D721Med (cell line): ENCODE results near the gene SHC1.
A peak's percentile ranks its signal among the peaks of the same experiment; 100 is the strongest.

ENCODE experiments used
- DNase-seq: peaks from one replicate; pipeline ENCODE4 v3.0.0; 2011; ENCODE audit warnings: low spot score; ENCODE audit not compliant: insufficient read length
- FAIRE-seq: peaks from 2 replicates; lab custom pipeline; 2011; peaks lifted over from hg19 to GRCh38; lab: Jason Lieb, UNC
- TF ChIP-seq, protein P1 (sequence below): IDR thresholded peaks from 2 replicates; pipeline ENCODE4 v1.5.1; 2012; ENCODE audit warnings: mild to moderate bottlenecking, control low read depth; ENCODE audit not compliant: insufficient read depth; ENCODE audit errors: missing control alignments

The SHC1 gene

DNA sequence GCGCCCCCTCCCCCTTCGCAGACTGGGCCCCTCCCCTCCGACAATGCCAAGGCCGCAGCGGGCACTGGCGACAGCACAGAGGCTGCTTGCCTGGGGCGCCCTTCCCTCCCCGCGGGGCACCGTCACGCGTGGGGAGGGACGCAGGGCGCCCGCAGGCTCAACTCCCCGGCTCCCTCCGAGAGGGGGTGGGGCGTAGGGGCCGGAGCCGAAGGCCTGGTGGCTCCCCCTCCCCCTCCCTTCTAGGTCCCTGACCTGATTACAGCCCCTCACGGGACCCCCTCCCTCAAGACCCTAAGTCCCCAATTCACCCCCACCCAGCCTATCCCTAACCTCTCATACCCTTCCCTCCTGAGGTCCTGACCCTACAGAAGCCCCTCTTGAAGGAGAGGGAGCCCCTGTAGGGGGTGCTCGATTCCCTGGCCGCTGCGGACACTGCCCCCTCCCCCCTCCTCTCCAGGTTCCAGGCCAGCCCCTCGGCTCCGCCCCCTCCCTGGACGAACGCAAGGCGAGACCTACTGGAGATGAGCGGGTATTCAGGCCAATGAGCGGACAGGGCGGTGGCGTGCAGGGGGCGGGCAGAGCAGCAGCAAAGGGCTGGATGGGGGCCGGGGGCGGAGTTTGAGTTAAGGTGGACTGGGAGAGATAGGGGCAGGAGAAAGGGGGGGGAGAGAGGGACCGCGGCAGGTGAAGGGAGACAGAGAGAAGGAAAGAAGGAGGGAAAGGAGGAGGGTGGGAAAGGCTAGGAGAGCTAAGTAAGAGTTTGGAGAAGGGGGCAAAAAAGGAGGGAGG, 31.3 kb upstream of the SHC1 start:
- peak; percentile 96 for DNase-seq
- FAIRE-seq, result no peak
- TF ChIP-seq, protein P1, sequence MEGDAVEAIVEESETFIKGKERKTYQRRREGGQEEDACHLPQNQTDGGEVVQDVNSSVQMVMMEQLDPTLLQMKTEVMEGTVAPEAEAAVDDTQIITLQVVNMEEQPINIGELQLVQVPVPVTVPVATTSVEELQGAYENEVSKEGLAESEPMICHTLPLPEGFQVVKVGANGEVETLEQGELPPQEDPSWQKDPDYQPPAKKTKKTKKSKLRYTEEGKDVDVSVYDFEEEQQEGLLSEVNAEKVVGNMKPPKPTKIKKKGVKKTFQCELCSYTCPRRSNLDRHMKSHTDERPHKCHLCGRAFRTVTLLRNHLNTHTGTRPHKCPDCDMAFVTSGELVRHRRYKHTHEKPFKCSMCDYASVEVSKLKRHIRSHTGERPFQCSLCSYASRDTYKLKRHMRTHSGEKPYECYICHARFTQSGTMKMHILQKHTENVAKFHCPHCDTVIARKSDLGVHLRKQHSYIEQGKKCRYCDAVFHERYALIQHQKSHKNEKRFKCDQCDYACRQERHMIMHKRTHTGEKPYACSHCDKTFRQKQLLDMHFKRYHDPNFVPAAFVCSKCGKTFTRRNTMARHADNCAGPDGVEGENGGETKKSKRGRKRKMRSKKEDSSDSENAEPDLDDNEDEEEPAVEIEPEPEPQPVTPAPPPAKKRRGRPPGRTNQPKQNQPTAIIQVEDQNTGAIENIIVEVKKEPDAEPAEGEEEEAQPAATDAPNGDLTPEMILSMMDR, result peak; percentile 39

DNA sequence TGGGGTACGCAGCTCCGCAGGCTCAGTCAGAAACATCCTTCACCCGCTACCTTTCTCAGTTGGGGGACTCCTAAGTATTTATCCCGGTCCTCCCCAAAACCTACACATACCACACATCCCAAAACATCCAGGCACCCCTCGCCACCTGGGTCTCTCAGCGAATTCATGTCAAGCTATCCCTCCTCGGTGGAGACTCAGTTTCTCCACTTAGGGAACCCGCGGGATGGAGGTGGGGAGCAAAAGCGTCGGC, 30.8 kb upstream of the SHC1 start:
- DNase-seq (no peak), FAIRE-seq (no peak)
- TF ChIP-seq, protein P1, result no peak

DNA sequence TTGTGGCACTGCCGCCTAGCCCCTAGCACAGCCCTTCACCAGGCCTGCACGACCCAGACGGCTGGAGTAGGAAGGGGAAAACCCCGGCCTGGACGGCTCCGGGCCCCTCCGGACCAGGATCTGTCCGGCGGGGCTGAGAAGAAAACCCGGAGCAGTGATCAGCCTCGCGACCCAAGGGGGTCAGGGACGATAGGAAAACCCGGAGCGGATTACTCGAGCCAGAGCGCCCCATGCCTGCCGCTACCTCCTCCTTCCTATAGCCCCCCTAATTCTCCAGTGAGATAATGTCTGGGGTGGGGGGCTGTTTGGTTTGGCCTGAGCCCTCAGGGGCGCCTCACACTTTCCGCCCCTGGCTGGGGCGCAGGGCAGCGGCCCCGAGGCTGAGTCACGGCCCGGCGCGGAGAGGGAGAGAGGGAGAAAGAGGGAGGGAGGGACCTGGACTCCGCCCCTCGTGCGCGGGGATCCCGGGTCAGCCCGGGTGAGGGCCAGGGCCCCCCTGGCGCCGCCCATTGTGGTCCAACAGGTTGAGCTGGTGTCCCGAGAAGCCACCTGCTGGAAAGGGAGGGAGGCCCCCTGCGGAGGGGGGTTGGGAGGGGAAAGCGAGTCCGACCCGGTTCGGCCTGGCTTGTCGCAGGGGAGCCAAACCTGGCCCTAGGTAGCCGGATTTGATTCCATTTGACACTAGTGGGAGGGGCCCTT, 30.3 kb upstream of the SHC1 start:
- no peak for FAIRE-seq
- peak; percentile 92 for DNase-seq
- TF ChIP-seq, protein P1, result no peak

DNA sequence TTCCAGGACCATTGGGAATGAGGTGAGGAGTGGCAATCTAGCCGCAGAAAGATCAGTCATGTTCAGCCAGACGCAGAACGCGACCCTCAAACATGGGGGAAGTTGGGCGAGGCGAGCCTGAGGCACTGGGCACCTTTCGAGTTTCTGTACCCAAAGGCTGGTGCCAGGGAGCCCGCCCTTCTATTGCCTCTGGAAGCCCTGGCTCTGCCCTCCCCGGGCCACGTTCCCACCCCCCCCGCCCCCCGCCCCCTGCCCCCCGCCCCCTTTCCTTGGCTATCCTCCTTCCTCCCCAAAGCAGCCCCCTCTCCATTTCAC, 29.8 kb upstream of the SHC1 start:
- FAIRE-seq, result no peak
- TF ChIP-seq, protein P1, result no peak

DNA sequence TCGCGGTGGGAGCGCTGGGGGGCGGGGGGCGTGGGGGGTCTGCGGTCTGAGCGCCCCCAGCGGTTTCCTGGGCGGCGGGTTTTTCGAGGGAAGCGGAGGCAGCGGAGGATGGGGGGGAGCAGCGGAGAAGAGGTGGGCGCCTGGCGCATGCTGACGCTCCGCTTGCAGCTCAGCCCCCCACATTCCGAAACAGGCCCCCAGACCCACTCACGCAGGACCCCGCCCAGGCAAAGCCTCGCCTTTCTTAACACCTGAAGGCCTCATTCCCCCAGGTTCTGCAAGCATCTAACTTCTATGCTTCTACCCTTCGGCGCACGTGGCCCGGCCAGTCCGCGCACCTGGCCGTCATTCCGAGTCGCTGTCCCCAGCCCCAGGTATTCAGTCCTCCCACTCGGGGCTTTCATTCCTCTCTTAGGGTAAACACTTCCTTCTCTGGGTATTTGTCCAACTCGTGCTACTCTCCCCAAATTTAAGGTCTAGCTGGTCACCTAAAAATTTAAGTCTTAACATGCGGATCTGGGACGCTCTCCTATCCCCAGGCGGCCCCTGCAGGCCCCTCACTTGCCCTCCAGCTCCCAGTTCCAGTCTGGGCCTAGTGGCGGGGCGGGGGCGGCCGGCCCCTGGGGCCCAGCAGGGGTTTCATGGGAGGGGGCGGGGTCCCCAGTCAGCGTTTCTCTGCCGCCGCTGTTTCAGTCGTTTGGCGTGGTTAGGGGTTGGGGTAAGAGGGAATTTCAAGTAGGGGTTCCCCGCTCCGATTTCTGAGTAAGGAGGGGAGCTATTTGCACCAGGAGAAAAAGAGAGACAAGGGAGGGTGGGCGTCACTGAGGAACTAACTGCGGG, 29.2 kb upstream of the SHC1 start:
- DNase-seq (no peak), FAIRE-seq (no peak)
- TF ChIP-seq, protein P1, result no peak

More for the DNA sequence above, 29.8 kb upstream of the SHC1 start:
- DNase-seq, result no peak

DNA sequence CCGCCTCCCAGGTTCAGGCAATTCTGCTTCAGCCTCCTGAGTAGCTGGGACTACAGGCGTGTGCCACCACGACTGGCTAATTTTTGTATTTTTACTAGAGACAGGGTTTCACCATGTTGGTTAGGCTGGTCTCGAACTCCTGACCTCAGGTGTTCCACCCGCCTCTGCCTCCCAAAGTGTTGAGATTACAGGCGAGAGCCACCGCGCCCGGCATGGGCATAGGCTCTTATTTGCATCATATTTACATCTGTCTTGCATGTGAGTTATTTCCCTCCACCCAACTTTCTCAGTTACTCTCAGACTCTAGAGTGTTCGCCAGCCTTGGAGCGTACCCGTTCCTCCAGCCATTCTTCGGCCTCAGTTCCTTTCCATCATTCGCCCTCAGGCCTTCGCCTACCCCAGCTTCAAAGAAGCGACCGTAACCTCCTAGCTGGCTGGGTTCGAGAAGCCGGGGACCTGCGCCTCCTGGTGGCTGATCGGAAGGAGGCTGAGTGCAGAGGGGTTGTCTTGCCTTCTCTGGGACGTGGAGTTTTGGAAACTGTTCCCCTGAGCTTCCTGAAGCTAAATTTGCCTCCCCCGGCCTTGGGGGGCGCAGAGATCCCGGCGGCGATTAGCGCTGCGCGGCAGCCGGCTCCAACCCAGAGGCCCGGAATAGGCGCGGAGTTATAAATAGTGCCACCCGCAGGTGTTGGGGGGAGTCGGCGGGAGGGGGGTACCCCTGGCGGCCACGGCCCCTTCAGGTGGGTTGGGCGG, 28.4 kb upstream of the SHC1 start:
- DNase-seq, result peak; percentile 92
- no peak for FAIRE-seq

More for the DNA sequence above, 28.4 kb upstream of the SHC1 start:
- TF ChIP-seq, protein P1, result peak; percentile 99
